ENCODE data around the gene ST3GAL4.

The ST3GAL4 gene

GRCh38 chr11:126329644-126330211, 25.8 kb upstream of the ST3GAL4 start:
- no peak overlapping the region for H3K4me3 ChIP-seq (ENCODE audit: control insufficient read depth, low read depth, low read length)
- DNase-seq (ENCODE audit: low read depth): no peak
- no peak for TF ChIP-seq CTCF (IDR thresholded peaks at IDR 0.05; ENCODE audit: control insufficient read depth, insufficient read depth, low read depth, low read length, missing control alignments)

GRCh38 chr11:126331286-126331685, 24.2 kb upstream of the ST3GAL4 start:
- TF ChIP-seq CTCF (IDR thresholded peaks at IDR 0.05; ENCODE audit: control insufficient read depth, insufficient read depth, low read depth, low read length, missing control alignments): no peak
- no peak overlapping the region for H3K4me3 ChIP-seq (ENCODE audit: control insufficient read depth, low read depth, low read length)
- DNase-seq (ENCODE audit: low read depth): no peak

GRCh38 chr11:126332221-126332711, 23.2 kb upstream of the ST3GAL4 start:
- no peak for TF ChIP-seq CTCF (IDR thresholded peaks at IDR 0.05; ENCODE audit: control insufficient read depth, insufficient read depth, low read depth, low read length, missing control alignments)
- peak; percentile 62 for DNase-seq (ENCODE audit: low read depth)
- H3K4me3 ChIP-seq (ENCODE audit: control insufficient read depth, low read depth, low read length): no peak overlapping the region

- TF ChIP-seq CTCF (IDR thresholded peaks at IDR 0.05; ENCODE audit: control insufficient read depth, insufficient read depth, low read depth, low read length, missing control alignments): no peak
- H3K4me3 ChIP-seq (ENCODE audit: control insufficient read depth, low read depth, low read length): no peak overlapping the region
- DNase-seq (ENCODE audit: low read depth): no peak
These were observed 22.3 kb upstream of the ST3GAL4 start for GRCh38 chr11:126333142-126333541.

GRCh38 chr11:126334659-126335462, 20.6 kb upstream of the ST3GAL4 start:
- no peak for DNase-seq (ENCODE audit: low read depth)
- TF ChIP-seq CTCF (IDR thresholded peaks at IDR 0.05; ENCODE audit: control insufficient read depth, insufficient read depth, low read depth, low read length, missing control alignments): no peak
- H3K4me3 ChIP-seq (ENCODE audit: control insufficient read depth, low read depth, low read length): no peak overlapping the region

- no peak for TF ChIP-seq CTCF (IDR thresholded peaks at IDR 0.05; ENCODE audit: control insufficient read depth, insufficient read depth, low read depth, low read length, missing control alignments)
- H3K4me3 ChIP-seq (ENCODE audit: control insufficient read depth, low read depth, low read length): no peak overlapping the region
- no peak for DNase-seq (ENCODE audit: low read depth)
These were observed 20.1 kb upstream of the ST3GAL4 start for GRCh38 chr11:126335463-126335760.
